Suppressor macrophage treated with lipopolysaccharide for 4 hours (primary cell): ENCODE results near the gene NAV2.

ENCODE experiments used
- DNase-seq: peaks from one replicate; pipeline ENCODE4 v3.0.0-alpha.2; 2020

Gene NAV2

GRCh38 chr11:19840961-19841360 is 128.3 kb downstream of the NAV2 start:
- DNase-seq: no peak

GRCh38 chr11:19842505-19842904 is 129.9 kb downstream of the NAV2 start:
- DNase-seq: no peak

GRCh38 chr11:19843079-19843478 is 130.4 kb downstream of the NAV2 start:
- no peak for DNase-seq

GRCh38 chr11:19844012-19844411 is 131.4 kb downstream of the NAV2 start:
- no peak for DNase-seq

- DNase-seq: no peak
Observed at GRCh38 chr11:19844806-19845205, 132.2 kb downstream of the NAV2 start.

- DNase-seq: no peak
Observed at GRCh38 chr11:19845626-19846025, 133.0 kb downstream of the NAV2 start.

GRCh38 chr11:19846654-19847305 is 134.1 kb downstream of the NAV2 start:
- DNase-seq: no peak

- DNase-seq: no peak
Observed at GRCh38 chr11:19848219-19848618, 135.6 kb downstream of the NAV2 start.

- DNase-seq: no peak
Observed at GRCh38 chr11:19849107-19849789, 136.6 kb downstream of the NAV2 start.

- no peak for DNase-seq
Observed at GRCh38 chr11:19849947-19850593, 137.4 kb downstream of the NAV2 start.

- DNase-seq: no peak
Observed at GRCh38 chr11:19852288-19852687, 139.7 kb downstream of the NAV2 start.

- no peak for DNase-seq
Observed at GRCh38 chr11:19853016-19853415, 140.4 kb downstream of the NAV2 start.

- DNase-seq: no peak
Observed at GRCh38 chr11:19853920-19854319, 141.3 kb downstream of the NAV2 start.

GRCh38 chr11:19861171-19861570 is 148.5 kb downstream of the NAV2 start:
- DNase-seq: no peak

GRCh38 chr11:19862091-19862490 is 149.5 kb downstream of the NAV2 start:
- no peak for DNase-seq

- no peak for DNase-seq
Observed at GRCh38 chr11:19864141-19865140, 151.8 kb downstream of the NAV2 start.

GRCh38 chr11:19866037-19866436 is 153.4 kb downstream of the NAV2 start:
- DNase-seq: no peak

- DNase-seq: no peak
Observed at GRCh38 chr11:19866521-19866920, 153.9 kb downstream of the NAV2 start.

- no peak for DNase-seq
Observed at GRCh38 chr11:19867064-19867463, 154.4 kb downstream of the NAV2 start.

- no peak for DNase-seq
Observed at GRCh38 chr11:19868281-19868821, 155.7 kb downstream of the NAV2 start.

GRCh38 chr11:19868871-19869270 is 156.2 kb downstream of the NAV2 start:
- DNase-seq: no peak

GRCh38 chr11:19869466-19869865 is 156.8 kb downstream of the NAV2 start:
- DNase-seq: no peak
